Osteoblast (primary cell): ENCODE results near the gene SH3PXD2B. TPM values are rescaled to one million over a fixed set of nuclear protein-coding genes. Genes with fewer than 3 reads are reported as not detected.

Experiments used
- DNase-seq: peaks from one replicate; pipeline ENCODE4 v3.0.0; 2011; ENCODE audit warnings: low spot score, mixed read lengths; ENCODE audit not compliant: insufficient read length; ENCODE audit errors: missing footprints
- H2AFZ ChIP-seq: 2 replicates; pipeline ENCODE4 v1.6.0; 2011; ENCODE audit warnings: mild to moderate bottlenecking, low read length
- H3K27ac ChIP-seq: 2 replicates; pipeline ENCODE4 v1.5.1; 2011; ENCODE audit warnings: mild to moderate bottlenecking, low read depth, low read length, moderate library complexity
- H3K27me3 ChIP-seq: 2 replicates; pipeline ENCODE4 v1.6.0; 2012; ENCODE audit warnings: mild to moderate bottlenecking, control low read depth, inconsistent platforms, low read length, moderate library complexity; ENCODE audit not compliant: insufficient read depth
- H3K36me3 ChIP-seq: 2 replicates; pipeline ENCODE4 v1.5.1; 2011; ENCODE audit warnings: mild to moderate bottlenecking, low read length, control low read depth, moderate library complexity; ENCODE audit not compliant: insufficient read depth
- H3K4me1 ChIP-seq: 2 replicates; pipeline ENCODE4 v1.5.1; 2011; ENCODE audit warnings: mild to moderate bottlenecking, low read length, control low read depth, moderate library complexity; ENCODE audit not compliant: insufficient read depth
- H3K4me2 ChIP-seq: 2 replicates; pipeline ENCODE4 v1.6.0; 2011; ENCODE audit warnings: mild to moderate bottlenecking, low read length; ENCODE audit not compliant: insufficient read depth
- H3K4me3 ChIP-seq: fragments of 200-600 bp; sonication (generic); 3 replicates; pipeline ENCODE4 v1.5.1; 2012; ENCODE audit warnings: mild to moderate bottlenecking, low read length, inconsistent platforms; ENCODE audit not compliant: insufficient read depth
- H3K79me2 ChIP-seq: 2 replicates; pipeline ENCODE4 v1.6.0; 2012; ENCODE audit warnings: mild to moderate bottlenecking, low read length, control low read depth, inconsistent platforms; ENCODE audit not compliant: insufficient read depth
- H3K9me3 ChIP-seq: 2 replicates; pipeline ENCODE4 v1.5.1; 2011; ENCODE audit warnings: low read depth, low read length, control low read depth
- H4K20me1 ChIP-seq: 2 replicates; pipeline ENCODE4 v1.6.0; 2012; ENCODE audit warnings: mild to moderate bottlenecking, low read length, control low read depth; ENCODE audit not compliant: insufficient read depth
- CTCF ChIP-seq: IDR thresholded peaks from 2 replicates; pipeline ENCODE4 v1.5.1; 2011; ENCODE audit warnings: mild to moderate bottlenecking, low read depth, low read length, moderate library complexity; ENCODE audit errors: extremely low read depth
- total RNA-seq: library from RNA; depleted of rRNA; stranded (reverse); fragments of >200 nt; gene quantifications from 2 replicates; pipeline ENCODE4 v1.2.3, GENCODE V29; 2012

SH3PXD2B gene
- total RNA-seq, 1 donor: 58.3 TPM

DNA sequence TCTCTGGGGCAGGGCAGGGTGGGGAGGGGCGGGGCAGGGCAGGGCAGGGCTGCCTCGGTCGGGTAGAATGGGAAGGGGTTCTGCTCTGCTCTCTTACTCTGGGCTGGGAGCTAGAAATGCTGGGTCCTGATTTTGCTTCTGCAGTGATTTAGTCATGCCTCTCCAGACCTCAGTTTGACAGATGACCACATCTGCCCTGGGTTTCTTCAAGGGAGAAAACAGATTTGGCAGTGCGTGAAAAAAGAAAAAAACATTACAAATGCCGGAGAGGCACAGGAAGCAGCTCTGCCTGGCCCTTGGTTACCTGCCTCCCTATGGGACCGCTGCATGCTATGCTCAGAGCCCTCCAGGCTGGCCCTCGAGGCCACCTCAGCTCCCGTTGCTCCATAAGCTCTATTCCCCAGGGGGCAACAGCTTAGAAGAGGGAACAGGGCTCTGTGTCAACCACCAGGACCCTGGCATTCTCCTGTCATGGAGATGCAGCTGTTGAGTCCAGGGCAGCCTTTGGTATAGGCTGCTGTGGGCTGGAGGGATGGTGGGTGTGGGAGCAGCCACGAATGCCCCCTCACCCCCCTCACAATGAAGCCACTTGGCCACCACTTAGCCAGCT, 117.5 kb downstream of the SH3PXD2B start:
- Histone ChIP-seq H3K4me3 (no peak overlapping the region), H4K20me1 (peaks cover 3% of the 10 kb centered on the region), H3K4me1 (no peaks in the 10 kb centered on the region), H3K36me3 (peaks cover 53% of the 10 kb centered on the region), H3K4me2 (no peak overlapping the region), H3K9me3 (no peaks in the 10 kb centered on the region), H2AFZ (no peak overlapping the region), H3K79me2 (no peaks in the 10 kb centered on the region), H3K27me3 (no peaks in the 10 kb centered on the region), H3K27ac (no peak overlapping the region)
- TF ChIP-seq CTCF: no peak
- DNase-seq: no peak

- TF ChIP-seq CTCF: no peak
- Histone ChIP-seq H3K36me3 (peaks cover 53% of the 10 kb centered on the region), H3K79me2 (no peaks in the 10 kb centered on the region), H3K4me3 (no peak overlapping the region), H3K9me3 (no peaks in the 10 kb centered on the region), H3K27me3 (no peaks in the 10 kb centered on the region), H4K20me1 (peaks cover 3% of the 10 kb centered on the region), H2AFZ (no peak overlapping the region), H3K27ac (no peak overlapping the region), H3K4me1 (no peaks in the 10 kb centered on the region), H3K4me2 (no peak overlapping the region)
- DNase-seq: no peak
Observed at GRCh38 chr5:172336264-172336663, 118.1 kb downstream of the SH3PXD2B start.

GRCh38 chr5:172335721-172336120, 118.6 kb downstream of the SH3PXD2B start:
- Histone ChIP-seq H3K79me2 (no peaks in the 10 kb centered on the region), H3K9me3 (no peaks in the 10 kb centered on the region), H3K4me2 (no peak overlapping the region), H3K27ac (no peak overlapping the region), H4K20me1 (peaks cover 3% of the 10 kb centered on the region), H3K4me3 (no peak overlapping the region), H3K4me1 (no peaks in the 10 kb centered on the region), H2AFZ (no peak overlapping the region), H3K27me3 (no peaks in the 10 kb centered on the region), H3K36me3 (peaks cover 49% of the 10 kb centered on the region)
- DNase-seq: no peak
- no peak for TF ChIP-seq CTCF

DNA sequence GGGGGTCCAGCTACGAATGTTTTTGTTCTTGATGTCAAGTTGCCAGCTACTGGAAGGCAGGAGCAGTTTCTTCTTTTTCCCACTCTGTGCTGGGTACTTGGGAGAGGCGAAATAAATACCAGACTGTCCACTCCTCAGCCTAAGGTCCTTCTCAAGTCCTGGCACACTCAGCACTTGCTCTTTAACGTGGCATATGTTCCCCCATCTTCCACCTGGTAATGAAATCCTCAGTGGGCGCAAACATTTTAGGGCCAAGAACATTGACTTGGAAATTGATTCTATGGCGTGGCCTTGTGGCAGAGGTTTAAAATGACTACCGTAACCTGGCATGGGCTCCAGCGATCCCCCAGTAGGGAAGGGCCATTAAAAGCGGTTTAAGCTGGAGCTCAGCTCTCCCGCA, 119.7 kb downstream of the SH3PXD2B start:
- no peak for DNase-seq
- TF ChIP-seq CTCF: no peak
- H3K4me1 ChIP-seq: no peaks in the 10 kb centered on the region
- no peak overlapping the region for H3K27ac ChIP-seq
- H3K27me3 ChIP-seq: no peaks in the 10 kb centered on the region
- H3K79me2 ChIP-seq: no peaks in the 10 kb centered on the region
- peaks cover 3% of the 10 kb centered on the region for H4K20me1 ChIP-seq
- H2AFZ ChIP-seq: no peak overlapping the region
- H3K4me3 ChIP-seq: no peak overlapping the region
- no peaks in the 10 kb centered on the region for H3K9me3 ChIP-seq
- no peak overlapping the region for H3K4me2 ChIP-seq
- H3K36me3 ChIP-seq: peaks cover 42% of the 10 kb centered on the region
